Measurements from ENCODE around the gene SIRT2. TPM values are rescaled to one million over a fixed set of nuclear protein-coding genes. Genes with fewer than 3 reads are reported as not detected.

Gene SIRT2
- total RNA-seq, 1 donor from 2014 or later, result 45.2 TPM

GRCh38 chr19:38917516-38917915, 18.1 kb upstream of the SIRT2 start:
- H3K9me3 Mint-ChIP-seq, result no peaks in the 10 kb centered on the region
- H3K27me3 Mint-ChIP-seq (ENCODE audit: low read depth), result no peaks in the 10 kb centered on the region
- DNase-seq (ENCODE audit: low spot score in 2 of 2, unreplicated experiment in 2 of 2), result no peak
- peaks cover 11% of the 10 kb centered on the region for H3K36me3 Mint-ChIP-seq
- no peak overlapping the region for H3K4me3 Mint-ChIP-seq
- no peaks in the 10 kb centered on the region for H3K4me1 Mint-ChIP-seq
- H3K27ac Mint-ChIP-seq, result no peak overlapping the region
- TF ChIP-seq, protein P1, sequence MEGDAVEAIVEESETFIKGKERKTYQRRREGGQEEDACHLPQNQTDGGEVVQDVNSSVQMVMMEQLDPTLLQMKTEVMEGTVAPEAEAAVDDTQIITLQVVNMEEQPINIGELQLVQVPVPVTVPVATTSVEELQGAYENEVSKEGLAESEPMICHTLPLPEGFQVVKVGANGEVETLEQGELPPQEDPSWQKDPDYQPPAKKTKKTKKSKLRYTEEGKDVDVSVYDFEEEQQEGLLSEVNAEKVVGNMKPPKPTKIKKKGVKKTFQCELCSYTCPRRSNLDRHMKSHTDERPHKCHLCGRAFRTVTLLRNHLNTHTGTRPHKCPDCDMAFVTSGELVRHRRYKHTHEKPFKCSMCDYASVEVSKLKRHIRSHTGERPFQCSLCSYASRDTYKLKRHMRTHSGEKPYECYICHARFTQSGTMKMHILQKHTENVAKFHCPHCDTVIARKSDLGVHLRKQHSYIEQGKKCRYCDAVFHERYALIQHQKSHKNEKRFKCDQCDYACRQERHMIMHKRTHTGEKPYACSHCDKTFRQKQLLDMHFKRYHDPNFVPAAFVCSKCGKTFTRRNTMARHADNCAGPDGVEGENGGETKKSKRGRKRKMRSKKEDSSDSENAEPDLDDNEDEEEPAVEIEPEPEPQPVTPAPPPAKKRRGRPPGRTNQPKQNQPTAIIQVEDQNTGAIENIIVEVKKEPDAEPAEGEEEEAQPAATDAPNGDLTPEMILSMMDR (IDR thresholded peaks at IDR 0.05; ENCODE audit: unreplicated experiment), result no peak

DNA sequence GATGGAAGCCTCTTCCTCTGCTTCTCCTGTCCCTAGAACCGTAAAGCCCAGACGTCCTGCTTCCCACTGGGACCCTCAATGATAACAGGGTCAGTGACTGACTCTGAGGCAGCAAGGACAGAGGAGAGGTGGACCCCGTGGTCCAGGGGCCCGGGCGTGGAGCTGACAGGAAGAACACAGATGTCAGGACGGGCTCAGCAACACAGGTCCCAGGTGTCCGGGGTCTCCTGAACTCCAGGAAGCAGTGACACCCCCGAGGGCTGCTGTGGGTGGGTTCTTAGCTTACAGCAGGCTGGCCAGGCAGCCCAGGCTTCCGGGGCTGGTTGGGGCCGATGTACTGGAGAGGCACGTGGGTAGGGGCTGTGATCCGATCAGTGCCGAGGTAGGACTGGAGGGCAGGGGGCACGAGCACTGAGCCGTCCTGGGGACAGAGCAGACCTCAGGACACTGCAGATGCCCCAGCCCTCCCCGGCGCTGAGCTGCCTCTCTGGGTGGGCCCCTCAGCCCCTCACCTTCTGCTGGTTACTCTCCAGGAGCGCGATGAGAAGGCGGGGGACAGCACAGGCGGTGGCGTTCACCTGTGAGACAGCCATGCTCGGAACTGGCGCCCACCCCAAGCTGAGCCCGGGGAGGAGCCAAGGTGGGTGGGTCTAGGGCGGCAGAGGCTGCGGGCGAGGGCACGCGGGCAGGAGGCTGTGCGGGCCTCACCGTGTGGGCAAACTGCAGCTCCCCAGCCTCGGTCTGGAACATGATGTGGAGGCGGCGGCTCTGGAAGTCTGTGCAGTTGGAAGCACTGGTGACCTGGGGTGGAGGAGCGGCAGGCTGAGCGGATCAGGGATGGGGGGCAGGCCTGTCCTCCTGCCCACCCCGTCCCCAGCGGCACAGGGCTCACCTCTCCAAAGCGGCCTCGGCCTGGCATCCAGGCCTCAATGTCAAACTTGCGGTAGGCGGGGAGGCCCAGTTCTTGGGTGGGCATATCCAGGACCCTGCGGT, 16.2 kb upstream of the SIRT2 start:
- DNase-seq (ENCODE audit: low spot score in 2 of 2, unreplicated experiment in 2 of 2), result no peak
- Mint-ChIP-seq H3K4me1 (no peaks in the 10 kb centered on the region), H3K9me3 (no peaks in the 10 kb centered on the region), H3K27me3 (ENCODE audit: low read depth) (no peaks in the 10 kb centered on the region), H3K4me3 (no peak overlapping the region), H3K27ac (no peak overlapping the region), H3K36me3 (no peaks in the 10 kb centered on the region)
- TF ChIP-seq, protein P1 (IDR thresholded peaks at IDR 0.05; ENCODE audit: unreplicated experiment), result no peak

DNA sequence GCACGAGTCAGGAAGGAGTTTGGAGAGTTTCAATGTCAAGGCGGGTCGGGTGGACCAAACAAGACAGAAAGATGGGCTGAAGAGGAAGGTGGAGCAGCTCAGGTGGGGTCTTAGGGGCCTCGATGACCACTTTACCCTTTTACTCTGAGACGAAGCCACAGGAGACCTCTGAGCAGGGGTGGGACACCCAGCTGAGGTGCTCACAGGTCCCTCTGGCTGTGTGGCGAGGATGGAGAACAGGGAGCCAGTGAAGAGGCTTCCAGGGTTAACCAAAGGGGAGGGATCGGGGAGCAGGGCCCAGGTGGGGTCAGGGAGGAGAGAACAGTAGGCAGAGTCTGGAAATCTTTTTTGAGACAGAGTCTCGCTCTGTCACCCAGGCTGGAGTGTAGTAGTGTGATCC, 14.5 kb upstream of the SIRT2 start:
- no peak for DNase-seq (ENCODE audit: low spot score in 2 of 2, unreplicated experiment in 2 of 2)
- H3K4me1 Mint-ChIP-seq, result no peaks in the 10 kb centered on the region
- TF ChIP-seq, protein P1 (IDR thresholded peaks at IDR 0.05; ENCODE audit: unreplicated experiment), result no peak
- no peaks in the 10 kb centered on the region for H3K27me3 Mint-ChIP-seq (ENCODE audit: low read depth)
- no peaks in the 10 kb centered on the region for H3K9me3 Mint-ChIP-seq
- H3K36me3 Mint-ChIP-seq, result no peaks in the 10 kb centered on the region
- no peak overlapping the region for H3K27ac Mint-ChIP-seq
- H3K4me3 Mint-ChIP-seq, result no peak overlapping the region

GRCh38 chr19:38912600-38913514, 13.4 kb upstream of the SIRT2 start:
- Mint-ChIP-seq H3K4me3 (no peak overlapping the region), H3K9me3 (no peaks in the 10 kb centered on the region), H3K4me1 (no peaks in the 10 kb centered on the region), H3K36me3 (peaks cover 2% of the 10 kb centered on the region), H3K27me3 (ENCODE audit: low read depth) (no peaks in the 10 kb centered on the region), H3K27ac (no peak overlapping the region)
- TF ChIP-seq, protein P1 (IDR thresholded peaks at IDR 0.05; ENCODE audit: unreplicated experiment), result no peak
- no peak for DNase-seq (ENCODE audit: low spot score in 2 of 2, unreplicated experiment in 2 of 2)

DNA sequence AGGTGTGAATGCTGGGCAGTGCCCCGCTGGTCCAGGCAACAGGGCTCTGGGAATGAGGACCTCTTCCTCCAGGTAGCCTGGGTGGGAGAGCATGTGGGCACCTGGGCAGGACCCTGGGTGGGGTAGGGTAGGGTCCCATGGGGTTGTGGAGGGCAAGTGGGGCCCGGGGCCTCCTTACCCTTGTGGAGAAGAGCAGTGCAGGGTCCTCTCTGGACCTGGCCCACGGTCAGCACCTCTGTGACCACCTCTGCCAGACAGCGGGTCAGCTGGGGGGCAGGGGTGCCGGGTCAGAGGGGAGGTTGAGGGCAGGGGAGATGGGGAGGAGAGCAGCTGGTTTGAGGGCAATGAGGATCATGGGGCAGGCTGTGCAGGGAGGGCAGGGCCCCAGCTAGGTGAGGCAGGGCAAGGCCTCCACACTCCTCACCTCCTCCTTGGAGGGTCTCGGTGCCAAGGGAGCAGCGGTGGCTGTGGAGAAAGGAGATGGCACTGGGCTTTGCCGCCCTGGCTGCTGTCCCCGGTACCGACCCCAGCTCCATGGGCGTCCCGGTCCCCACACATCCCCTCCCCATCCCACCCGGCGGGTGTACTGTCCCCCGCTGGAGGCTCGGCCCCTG, 12.1 kb upstream of the SIRT2 start:
- Mint-ChIP-seq H3K4me1 (no peaks in the 10 kb centered on the region), H3K36me3 (peaks cover 7% of the 10 kb centered on the region), H3K9me3 (no peaks in the 10 kb centered on the region), H3K27me3 (ENCODE audit: low read depth) (no peaks in the 10 kb centered on the region), H3K27ac (no peak overlapping the region), H3K4me3 (no peak overlapping the region)
- no peak for DNase-seq (ENCODE audit: low spot score in 2 of 2, unreplicated experiment in 2 of 2)
- TF ChIP-seq, protein P1 (IDR thresholded peaks at IDR 0.05; ENCODE audit: unreplicated experiment), result no peak
